CD4-positive, alpha-beta T cell treated with Interleukin-12 subunit alpha and Interleukin-12 subunit beta, for 1 hour (primary cell): ENCODE results near the gene NME3.

Experiments
- DNase-seq: peaks from one replicate; pipeline ENCODE4 v3.0.0-alpha.2; 2020

NME3 gene

GRCh38 chr16:1779741-1780676, 8.7 kb upstream of the NME3 start:
- DNase-seq: no peak

GRCh38 chr16:1779234-1779701, 7.9 kb upstream of the NME3 start:
- DNase-seq: no peak

GRCh38 chr16:1778200-1779179, 7.1 kb upstream of the NME3 start:
- DNase-seq: no peak

- DNase-seq: no peak
Observed at GRCh38 chr16:1777375-1778199, 6.2 kb upstream of the NME3 start.

- DNase-seq: no peak
Observed at GRCh38 chr16:1776991-1777374, 5.6 kb upstream of the NME3 start.

- no peak for DNase-seq
Observed at GRCh38 chr16:1776672-1776955, 5.3 kb upstream of the NME3 start.

- DNase-seq: no peak
Observed at GRCh38 chr16:1775846-1776671, 4.7 kb upstream of the NME3 start.

GRCh38 chr16:1775006-1775845, 3.9 kb upstream of the NME3 start:
- DNase-seq: no peak

- DNase-seq: no peak
Observed at GRCh38 chr16:1774448-1774780, 3.1 kb upstream of the NME3 start.

- peak; percentile 18 for DNase-seq
Observed at GRCh38 chr16:1773703-1774447, 2.5 kb upstream of the NME3 start.

GRCh38 chr16:1772908-1773702, 1.8 kb upstream of the NME3 start, which contains the start of gene MRPS34:
Gene MRPS34 (minus strand): TSS chr16:1773134. CDS start chr16:1773119, 15 bp downstream.
- DNase-seq: peak; percentile 85

- peak; percentile 34 for DNase-seq
Observed at GRCh38 chr16:1772362-1772907, 1.1 kb upstream of the NME3 start, which contains the start of gene EME2. Gene EME2 (plus strand): TSS chr16:1772810. CDS start chr16:1773228, 418 bp downstream.

- no peak for DNase-seq
Observed at GRCh38 chr16:1771864-1772361, 570 bp upstream of the NME3 start.

GRCh38 chr16:1770328-1771187, 785 bp downstream of the NME3 start:
- peak; percentile 64 for DNase-seq

- no peak for DNase-seq
Observed at GRCh38 chr16:1769402-1770300, 1.7 kb downstream of the NME3 start.

GRCh38 chr16:1768767-1769401, 2.5 kb downstream of the NME3 start:
- no peak for DNase-seq
